DLD1 (cell line): ENCODE measurements around the gene PCGF3.
"Not testable (repeated sequence)": the region's sequence is repeated elsewhere in the genome, so short reads cannot be mapped to it uniquely, and the experiment has no call there.

Source experiments
- in situ Hi-C: cut with HindIII; loops from 2 replicates; pipeline ENCODE4 v1.10.0; 2017; ENCODE audit warnings: low sequenced_read_pairs

PCGF3 gene

GRCh38 chr4:722851-723360 is 17.3 kb downstream of the PCGF3 start:
- in situ Hi-C loops = no loop called here

GRCh38 chr4:723751-724530 is 18.3 kb downstream of the PCGF3 start:
- in situ Hi-C loops = no loop called here

- in situ Hi-C loops = no loop called here
Measured at GRCh38 chr4:725391-726234, 20.0 kb downstream of the PCGF3 start.

- in situ Hi-C loops = no loop called here
Measured at GRCh38 chr4:726235-726787, 20.7 kb downstream of the PCGF3 start.

- in situ Hi-C loops = no loop called here
Measured at GRCh38 chr4:726838-727237, 21.2 kb downstream of the PCGF3 start.

GRCh38 chr4:727576-727975 is 21.9 kb downstream of the PCGF3 start:
- in situ Hi-C loops = no loop called here

- in situ Hi-C loops = no loop called here
Measured at GRCh38 chr4:729336-730315, 24.0 kb downstream of the PCGF3 start.

- in situ Hi-C loops = no loop called here
Measured at GRCh38 chr4:730511-730910, 24.9 kb downstream of the PCGF3 start.

GRCh38 chr4:730946-731904 is 25.6 kb downstream of the PCGF3 start:
- in situ Hi-C loops = not testable (repeated sequence)

- in situ Hi-C loops = not testable (repeated sequence)
Measured at GRCh38 chr4:731954-732353, 26.3 kb downstream of the PCGF3 start.

GRCh38 chr4:732486-732885 is 26.9 kb downstream of the PCGF3 start:
- in situ Hi-C loops = no loop called here

- in situ Hi-C loops = no loop called here
Measured at GRCh38 chr4:732911-733630, 27.4 kb downstream of the PCGF3 start.

- in situ Hi-C loops = no loop called here
Measured at GRCh38 chr4:733631-733980, 28.0 kb downstream of the PCGF3 start.

- in situ Hi-C loops = no loop called here
Measured at GRCh38 chr4:734075-734474, 28.4 kb downstream of the PCGF3 start.

- in situ Hi-C loops = no loop called here
Measured at GRCh38 chr4:734951-735350, 29.3 kb downstream of the PCGF3 start.

GRCh38 chr4:735583-735982 is 30.0 kb downstream of the PCGF3 start:
- in situ Hi-C loops = no loop called here

GRCh38 chr4:736561-736960 is 30.9 kb downstream of the PCGF3 start:
- in situ Hi-C loops = not testable (repeated sequence)

GRCh38 chr4:738781-739280 is 33.2 kb downstream of the PCGF3 start:
- in situ Hi-C loops = no loop called here

- in situ Hi-C loops = no loop called here
Measured at GRCh38 chr4:739569-739968, 33.9 kb downstream of the PCGF3 start.
